GM21737 (cell line): ENCODE measurements around the gene ZNF883.
"Not testable (repeated sequence)": the region's sequence is repeated elsewhere in the genome, so short reads cannot be mapped to it uniquely, and the experiment has no call there.

ENCODE experiments used
- ATAC-seq: cut with Tn5 transposase; IDR thresholded peaks from one replicate; pipeline ENCODE4 v1.9.1; 2021; ENCODE audit warnings: mild to moderate bottlenecking, moderate library complexity; ENCODE audit not compliant: unreplicated experiment

ZNF883 gene

GRCh38 chr9:113011911-113012381 is at the start of gene ZNF883:
ZNF883 (minus strand) TSS chr9:113012192.
- ATAC-seq: no peak

GRCh38 chr9:113061072-113061850 is 49.3 kb upstream of the ZNF883 start:
- not testable (repeated sequence) for ATAC-seq

- ATAC-seq: not testable (repeated sequence)
Observed at GRCh38 chr9:113059581-113060284, 47.7 kb upstream of the ZNF883 start.

GRCh38 chr9:113057193-113057592 is 45.2 kb upstream of the ZNF883 start:
- no peak for ATAC-seq

GRCh38 chr9:113056191-113057106 is 44.5 kb upstream of the ZNF883 start, which contains the start of gene ZFP37:
ZFP37 (minus strand) TSS chr9:113056724; CDS start chr9:113056688, 36 bp downstream.
- ATAC-seq: peak; percentile 93

- ATAC-seq: no peak
Observed at GRCh38 chr9:113042884-113043657, 31.1 kb upstream of the ZNF883 start.

GRCh38 chr9:113026200-113026599 is 14.2 kb upstream of the ZNF883 start:
- ATAC-seq: no peak

GRCh38 chr9:113018247-113018646 is 6.3 kb upstream of the ZNF883 start:
- no peak for ATAC-seq

GRCh38 chr9:113012492-113012891 is 500 bp upstream of the ZNF883 start:
- no peak for ATAC-seq

- no peak for ATAC-seq
Observed at GRCh38 chr9:113005777-113006176, 6.2 kb downstream of the ZNF883 start.

- ATAC-seq: no peak
Observed at GRCh38 chr9:112997236-112997941, 14.6 kb downstream of the ZNF883 start.

GRCh38 chr9:112971415-112971814 is 40.6 kb downstream of the ZNF883 start:
- ATAC-seq: no peak

GRCh38 chr9:112970939-112971338 is 41.1 kb downstream of the ZNF883 start:
- ATAC-seq: no peak

GRCh38 chr9:112969730-112970129 is 42.3 kb downstream of the ZNF883 start:
- ATAC-seq: no peak

GRCh38 chr9:112955550-112955949 is 56.4 kb downstream of the ZNF883 start:
- no peak for ATAC-seq

- ATAC-seq: no peak
Observed at GRCh38 chr9:112945620-112946208, 66.3 kb downstream of the ZNF883 start.

GRCh38 chr9:112939418-112939817 is 72.6 kb downstream of the ZNF883 start:
- ATAC-seq: no peak

GRCh38 chr9:112933696-112934095 is 78.3 kb downstream of the ZNF883 start:
- ATAC-seq: no peak

- ATAC-seq: no peak
Observed at GRCh38 chr9:112925058-112925641, 86.8 kb downstream of the ZNF883 start.
